ENCODE data around the gene GP1BB. TPM values are rescaled to one million over a fixed set of nuclear protein-coding genes. Genes with fewer than 3 reads are reported as not detected.

GP1BB gene
- total RNA-seq, 1 donor from 2014 or later: 0.95 TPM

DNA sequence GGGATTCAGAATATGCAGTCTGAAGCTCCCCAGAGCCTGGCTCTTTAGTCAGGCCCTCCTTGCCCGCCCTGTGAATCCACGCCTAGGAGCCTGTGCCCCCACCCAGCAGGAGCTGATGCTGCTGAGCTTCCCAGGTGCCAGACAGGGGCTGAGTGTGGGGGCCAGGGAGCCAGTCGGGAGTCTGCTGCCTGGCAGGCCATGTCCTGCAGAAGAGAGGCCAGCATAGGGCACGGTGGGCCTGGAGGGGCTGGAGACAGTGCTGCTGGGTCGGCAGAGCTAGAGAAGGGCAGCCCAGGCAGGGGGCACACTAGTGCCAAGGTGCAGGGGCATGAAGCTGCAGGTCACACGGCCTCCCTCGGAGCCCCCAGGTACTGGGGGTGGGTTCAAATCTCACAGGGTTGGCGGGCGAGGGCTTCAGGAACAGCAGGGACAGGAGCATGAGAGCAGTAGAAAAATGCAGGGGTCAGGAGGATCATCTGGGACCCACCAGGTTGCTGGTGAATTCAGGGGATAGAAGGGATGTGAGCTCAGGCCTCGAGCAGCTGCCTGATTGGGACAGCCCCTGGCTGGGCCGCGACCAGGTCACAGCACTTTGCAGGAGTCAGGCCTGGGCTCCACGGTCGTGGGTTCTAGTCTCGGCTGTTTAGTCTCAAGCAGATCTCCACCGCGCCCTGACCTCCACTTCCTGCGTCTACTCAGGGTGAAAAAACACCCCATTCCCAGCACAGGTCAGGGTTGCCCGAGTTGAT, 13.1 kb upstream of the GP1BB start:
- Histone ChIP-seq H3K4me2 (ENCODE audit: low read length) (no peak overlapping the region), H3K4me1 (ENCODE audit: insufficient read depth, low read length) (peaks cover 3% of the 10 kb centered on the region), H3K4me3 (ENCODE audit: insufficient read depth, low read depth, low read length) (no peak overlapping the region), H3K27me3 (ENCODE audit: insufficient read depth, low read length) (no peaks in the 10 kb centered on the region), H3K27ac (ENCODE audit: low read depth, low read length) (no peak overlapping the region), H3K36me3 (ENCODE audit: insufficient read depth, low read length) (no peaks in the 10 kb centered on the region), H3K79me2 (ENCODE audit: insufficient read depth, low read length) (peaks cover 7% of the 10 kb centered on the region), H2AFZ (ENCODE audit: low read depth, low read length) (no peak overlapping the region), H3K9ac (ENCODE audit: low read length) (no peak overlapping the region), H4K20me1 (ENCODE audit: insufficient read depth, low read length) (peaks cover 3% of the 10 kb centered on the region), H3K9me3 (ENCODE audit: insufficient read depth, low read depth, low read length) (no peaks in the 10 kb centered on the region)
- DNase-seq (ENCODE audit: low read depth) (no peak), FAIRE-seq (no peak)
- H3K4me1 Mint-ChIP-seq (ENCODE audit: low read depth, unreplicated experiment): no peaks in the 10 kb centered on the region
- no peaks in the 10 kb centered on the region for H3K9me3 Mint-ChIP-seq (ENCODE audit: unreplicated experiment)
- TF ChIP-seq, protein P1, sequence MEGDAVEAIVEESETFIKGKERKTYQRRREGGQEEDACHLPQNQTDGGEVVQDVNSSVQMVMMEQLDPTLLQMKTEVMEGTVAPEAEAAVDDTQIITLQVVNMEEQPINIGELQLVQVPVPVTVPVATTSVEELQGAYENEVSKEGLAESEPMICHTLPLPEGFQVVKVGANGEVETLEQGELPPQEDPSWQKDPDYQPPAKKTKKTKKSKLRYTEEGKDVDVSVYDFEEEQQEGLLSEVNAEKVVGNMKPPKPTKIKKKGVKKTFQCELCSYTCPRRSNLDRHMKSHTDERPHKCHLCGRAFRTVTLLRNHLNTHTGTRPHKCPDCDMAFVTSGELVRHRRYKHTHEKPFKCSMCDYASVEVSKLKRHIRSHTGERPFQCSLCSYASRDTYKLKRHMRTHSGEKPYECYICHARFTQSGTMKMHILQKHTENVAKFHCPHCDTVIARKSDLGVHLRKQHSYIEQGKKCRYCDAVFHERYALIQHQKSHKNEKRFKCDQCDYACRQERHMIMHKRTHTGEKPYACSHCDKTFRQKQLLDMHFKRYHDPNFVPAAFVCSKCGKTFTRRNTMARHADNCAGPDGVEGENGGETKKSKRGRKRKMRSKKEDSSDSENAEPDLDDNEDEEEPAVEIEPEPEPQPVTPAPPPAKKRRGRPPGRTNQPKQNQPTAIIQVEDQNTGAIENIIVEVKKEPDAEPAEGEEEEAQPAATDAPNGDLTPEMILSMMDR (IDR thresholded peaks at IDR 0.05; ENCODE audit: insufficient read depth, low read depth, low read length): no peak
- TF ChIP-seq EZH2 (IDR thresholded peaks at IDR 0.05; ENCODE audit: insufficient read depth, low read length): no peak
- no peak overlapping the region for H3K4me3 Mint-ChIP-seq (ENCODE audit: unreplicated experiment)
- no peak overlapping the region for H3K27ac Mint-ChIP-seq (ENCODE audit: unreplicated experiment)
- H3K36me3 Mint-ChIP-seq (ENCODE audit: low read depth, unreplicated experiment): no peaks in the 10 kb centered on the region
- H3K27me3 Mint-ChIP-seq (ENCODE audit: low read depth, unreplicated experiment): peaks cover 50% of the 10 kb centered on the region

DNA sequence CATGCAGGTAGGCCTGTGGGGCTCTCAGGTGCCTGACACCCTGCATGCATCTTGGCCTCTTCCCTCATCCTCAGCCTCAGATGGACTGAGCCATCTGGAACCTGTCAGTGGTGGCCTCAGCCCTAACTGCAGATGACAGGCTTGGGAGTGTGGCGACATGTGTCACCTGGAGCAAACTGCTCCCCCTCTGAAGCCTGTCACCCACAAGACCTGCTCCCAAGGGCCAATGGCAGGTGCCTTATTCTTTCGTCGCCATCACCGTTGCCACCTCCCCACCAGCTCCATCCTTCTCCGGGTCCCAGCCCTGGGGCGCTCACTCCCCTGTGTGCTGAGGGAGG, 12.6 kb upstream of the GP1BB start:
- H3K9me3 Mint-ChIP-seq (ENCODE audit: unreplicated experiment): no peaks in the 10 kb centered on the region
- no peak overlapping the region for H3K27ac Mint-ChIP-seq (ENCODE audit: unreplicated experiment)

More for the DNA sequence above, 12.6 kb upstream of the GP1BB start:
- peaks cover 3% of the 10 kb centered on the region for H3K4me1 ChIP-seq (ENCODE audit: insufficient read depth, low read length)
- no peak overlapping the region for H3K4me3 ChIP-seq (ENCODE audit: insufficient read depth, low read depth, low read length)
- Mint-ChIP-seq H3K36me3 (ENCODE audit: low read depth, unreplicated experiment) (no peaks in the 10 kb centered on the region), H3K27me3 (ENCODE audit: low read depth, unreplicated experiment) (peaks cover 48% of the 10 kb centered on the region), H3K4me1 (ENCODE audit: low read depth, unreplicated experiment) (no peaks in the 10 kb centered on the region), H3K4me3 (ENCODE audit: unreplicated experiment) (no peak overlapping the region)
- no peak overlapping the region for H2AFZ ChIP-seq (ENCODE audit: low read depth, low read length)
- FAIRE-seq: no peak
- no peak overlapping the region for H3K4me2 ChIP-seq (ENCODE audit: low read length)
- no peaks in the 10 kb centered on the region for H3K36me3 ChIP-seq (ENCODE audit: insufficient read depth, low read length)
- H3K9ac ChIP-seq (ENCODE audit: low read length): no peak overlapping the region
- no peaks in the 10 kb centered on the region for H3K27me3 ChIP-seq (ENCODE audit: insufficient read depth, low read length)
- peaks cover 7% of the 10 kb centered on the region for H3K79me2 ChIP-seq (ENCODE audit: insufficient read depth, low read length)
- H3K27ac ChIP-seq (ENCODE audit: low read depth, low read length): no peak overlapping the region
- TF ChIP-seq EZH2 (IDR thresholded peaks at IDR 0.05; ENCODE audit: insufficient read depth, low read length): no peak
- TF ChIP-seq, protein P1 (IDR thresholded peaks at IDR 0.05; ENCODE audit: insufficient read depth, low read depth, low read length): no peak
- DNase-seq (ENCODE audit: low read depth): no peak
- peaks cover 5% of the 10 kb centered on the region for H4K20me1 ChIP-seq (ENCODE audit: insufficient read depth, low read length)
- no peaks in the 10 kb centered on the region for H3K9me3 ChIP-seq (ENCODE audit: insufficient read depth, low read depth, low read length)

Measured in astrocyte (in vitro differentiated cells and primary cell).